Esophagus muscularis mucosa (tissue), 4 donors: ENCODE data around the gene PCDH9. TPM values are rescaled to one million over a fixed set of nuclear protein-coding genes. Genes with fewer than 3 reads are reported as not detected.

Experiments
- DNase-seq: peaks from one replicate; pipeline ENCODE4 v3.0.0-alpha.2; 2017; ENCODE audit errors: extremely low spot score
- H3K27ac ChIP-seq, 4 donors: fragments of 200-600 bp; sonication (generic); replicated peaks in 1 of 4; 1 replicate in 3 of 4; 2 replicates in 1 of 4; pipeline ENCODE4 v1.5.1; 2016 to 2019; ENCODE audit warnings: mild to moderate bottlenecking in 1 of 4
- H3K27me3 ChIP-seq, 4 donors: fragments of 200-600 bp; sonication (generic); one replicate each; pipeline versions ENCODE4 v1.5.1 to v1.6.0; 2016 to 2019
- H3K36me3 ChIP-seq, 4 donors: fragments of 200-600 bp; sonication (generic); one replicate each; pipeline ENCODE4 v1.5.1; 2016 to 2019
- H3K4me1 ChIP-seq, 4 donors: fragments of 200-600 bp; sonication (generic); one replicate each; pipeline ENCODE4 v1.5.1; 2016 to 2019
- H3K4me3 ChIP-seq, 4 donors: fragments of 200-600 bp; sonication (generic); 1 replicate in 2 of 4; 2 replicates in 2 of 4; pipeline ENCODE4 v1.5.1; 2016 to 2019; ENCODE audit warnings: mild to moderate bottlenecking in 4 of 4, moderate library complexity in 1 of 4
- H3K9me3 ChIP-seq, 4 donors: fragments of 200-600 bp; sonication (generic); 1 replicate in 3 of 4; 2 replicates in 1 of 4; pipeline ENCODE4 v1.5.1; 2016 to 2019
- CTCF ChIP-seq, 3 experiments: fragments of 200-600 bp in 2 of 3; fragments of 450-650 bp in 1 of 3; sonication (generic) in 2 of 3; IDR thresholded peaks; one replicate each; pipeline ENCODE4 v1.5.1; 2017 to 2019; ENCODE audit warnings: antibody characterized with exemption in 3 of 3, mild to moderate bottlenecking in 2 of 3, moderate library complexity in 1 of 3
- EP300 ChIP-seq: sonication (generic); formaldehyde crosslinking; IDR thresholded peaks from one replicate; pipeline ENCODE4 v1.6.1; 2017; ENCODE audit warnings: antibody characterized with exemption
- POLR2A ChIP-seq: fragments of 450-650 bp; IDR thresholded peaks from one replicate; pipeline ENCODE4 v1.6.1; 2017; ENCODE audit warnings: antibody characterized with exemption, moderate library complexity, mild to moderate bottlenecking, low read depth
- POLR2AphosphoS5 ChIP-seq, 2 donors: sonication (generic); formaldehyde crosslinking; IDR thresholded peaks; one replicate each; pipeline ENCODE4 v1.6.1; 2017; ENCODE audit warnings: antibody characterized with exemption in 2 of 2
- WGBS: methylation state at CpG from one replicate; pipeline ENCODE4 v1.1.5; 2018; 5-methylcytosine and 5-hydroxymethylcytosine counted together
- intact Hi-C: fragments of 100-400 bp; cut with DNase I; formaldehyde crosslinking; loops from one replicate; pipeline ENCODE4 v1.15.1; 2023
- total RNA-seq, 4 donors: library from RNA; depleted of rRNA; stranded (reverse); fragments of >200 nt; gene quantifications; one replicate each; pipeline versions ENCODE4 v1.1.0 to v1.2.1, GENCODE V29; 2016

The PCDH9 gene
- total RNA-seq, 4 donors from 2014 or later, result 33.8 to 81.8 (median 49.1) TPM

DNA sequence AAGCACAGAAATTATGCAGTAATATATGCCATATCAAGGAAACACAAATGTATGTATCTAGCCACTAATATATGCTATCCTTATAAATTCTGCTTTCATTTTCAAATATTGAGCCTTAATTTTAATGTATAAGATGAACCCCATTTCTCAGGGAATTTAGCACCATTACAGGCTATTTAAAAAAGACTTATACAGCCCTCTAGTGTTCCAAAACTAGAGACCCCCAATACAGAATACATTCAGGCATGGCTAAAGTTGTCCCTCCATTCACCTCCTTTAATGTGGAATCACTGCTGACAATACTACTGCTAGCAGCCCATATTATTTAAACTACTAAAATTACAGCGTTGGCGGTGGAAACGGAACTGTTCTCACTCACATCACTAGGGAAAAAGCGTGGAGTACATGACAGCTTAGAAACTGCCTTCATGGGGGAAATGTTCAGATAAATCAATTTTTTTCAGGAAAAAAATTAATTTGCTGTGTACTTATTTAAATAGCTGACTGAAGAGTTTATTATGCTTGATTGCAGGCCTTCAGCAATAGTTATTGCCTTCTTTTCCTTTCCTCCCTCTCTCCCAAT, 541.0 kb downstream of the PCDH9 start:
- peaks cover 0 to 6% (median 0%) of the 10 kb centered on the region in 4 donors for H3K9me3 ChIP-seq
- no peak overlapping the region for H3K27ac ChIP-seq
- no peaks in the 10 kb centered on the region for H3K27me3 ChIP-seq
- no peaks in the 10 kb centered on the region for H3K36me3 ChIP-seq
- intact Hi-C loops, result loop anchor here (10.0 kb wide), 1 partner anchor 536 kb away; no protein-coding TSS in a partner anchor
- no peak for DNase-seq
- H3K4me1 ChIP-seq, result peaks cover 0 to 14% (median 3%) of the 10 kb centered on the region in 4 donors
- TF ChIP-seq POLR2AphosphoS5 (IDR thresholded peaks at IDR 0.05), result no peak
- no peak for TF ChIP-seq POLR2A
- TF ChIP-seq CTCF (IDR thresholded peaks at IDR 0.05), result no peak
- TF ChIP-seq EP300, result no peak
- no peak overlapping the region for H3K4me3 ChIP-seq
- 94% methylated on average over 4 of the region's 4 CpGs for WGBS

GRCh38 chr13:66681403-66681802, 548.7 kb downstream of the PCDH9 start:
- Histone ChIP-seq H3K4me1 (peaks cover 3 to 13% (median 8%) of the 10 kb centered on the region in 4 donors), H3K27me3 (no peaks in the 10 kb centered on the region), H3K27ac (peak overlapping the region in 1 of 4 donors; percentile 19), H3K9me3 (peaks cover 0 to 6% (median 0%) of the 10 kb centered on the region in 4 donors), H3K36me3 (no peaks in the 10 kb centered on the region), H3K4me3 (no peak overlapping the region)
- 33% methylated on average over 1 of the region's 1 CpG for WGBS
- no peak for DNase-seq
- intact Hi-C loops, result loop anchor here (10.0 kb wide), 1 partner anchor 543 kb away; no protein-coding TSS in a partner anchor
- TF ChIP-seq EP300 (no peak), POLR2A (no peak), CTCF (IDR thresholded peaks at IDR 0.05) (no peak), POLR2AphosphoS5 (IDR thresholded peaks at IDR 0.05) (no peak)

- TF ChIP-seq EP300, result no peak
- no peak for TF ChIP-seq CTCF (IDR thresholded peaks at IDR 0.05)
- TF ChIP-seq POLR2A, result no peak
- TF ChIP-seq POLR2AphosphoS5 (IDR thresholded peaks at IDR 0.05), result no peak
- Histone ChIP-seq H3K27ac (no peak overlapping the region), H3K4me1 (peaks cover 3 to 13% (median 8%) of the 10 kb centered on the region in 4 donors), H3K9me3 (no peaks in the 10 kb centered on the region), H3K36me3 (no peaks in the 10 kb centered on the region), H3K27me3 (no peaks in the 10 kb centered on the region), H3K4me3 (no peak overlapping the region)
- intact Hi-C loops, result loop anchor here (10.0 kb wide), 1 partner anchor 545 kb away; no protein-coding TSS in a partner anchor
- DNase-seq, result no peak
- 78% methylated on average over 1 of the region's 1 CpG for WGBS
Observed at GRCh38 chr13:66680031-66680430, 550.1 kb downstream of the PCDH9 start.

DNA sequence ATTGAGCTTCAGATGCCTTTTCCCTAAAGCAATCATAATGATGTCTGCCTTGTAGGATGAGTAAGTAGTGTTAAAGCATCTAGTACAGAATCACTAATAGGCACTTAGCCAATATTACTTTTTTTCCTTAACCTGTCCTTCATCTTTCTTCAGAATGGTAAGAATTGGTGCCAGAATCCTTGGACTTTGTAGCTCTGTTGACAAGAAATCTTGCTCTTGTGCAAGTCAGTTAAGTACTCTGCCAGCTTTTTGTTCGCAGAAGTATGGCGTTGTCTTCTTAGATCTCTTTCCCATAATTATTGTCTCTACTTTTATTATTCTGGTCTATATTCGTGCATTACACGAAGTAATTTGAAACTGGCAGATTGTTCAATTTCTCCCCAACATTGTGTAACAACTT, 554.5 kb downstream of the PCDH9 start:
- intact Hi-C loops, result no loop called here
- Histone ChIP-seq H3K4me3 (no peak overlapping the region), H3K9me3 (no peaks in the 10 kb centered on the region), H3K27ac (no peak overlapping the region), H3K36me3 (no peaks in the 10 kb centered on the region), H3K4me1 (no peaks in the 10 kb centered on the region), H3K27me3 (no peaks in the 10 kb centered on the region)
- 83% methylated on average over 4 of the region's 4 CpGs for WGBS
- DNase-seq, result no peak
- TF ChIP-seq CTCF (IDR thresholded peaks at IDR 0.05) (no peak), EP300 (no peak), POLR2A (no peak), POLR2AphosphoS5 (IDR thresholded peaks at IDR 0.05) (no peak)

- WGBS, result 69% methylated on average over 1 of the region's 1 CpG
- intact Hi-C loops, result no loop called here
- Histone ChIP-seq H3K4me3 (no peak overlapping the region), H3K27me3 (no peaks in the 10 kb centered on the region), H3K9me3 (no peaks in the 10 kb centered on the region), H3K4me1 (no peaks in the 10 kb centered on the region), H3K36me3 (no peaks in the 10 kb centered on the region), H3K27ac (no peak overlapping the region)
- DNase-seq, result no peak
- no peak for TF ChIP-seq POLR2AphosphoS5 (IDR thresholded peaks at IDR 0.05)
Observed at GRCh38 chr13:66673401-66673800, 556.7 kb downstream of the PCDH9 start.
